ENCODE data around the gene TBC1D10A. TPM values are rescaled to one million over a fixed set of nuclear protein-coding genes. Genes with fewer than 3 reads are reported as not detected.

TBC1D10A gene
- total RNA-seq, 1 experiment from 2014 or later = 12.6 TPM

- Histone ChIP-seq H2AFZ (ENCODE audit: low read length) (no peak overlapping the region), H3K9me3 (ENCODE audit: low read length) (no peaks in the 10 kb centered on the region), H3K4me3 (ENCODE audit: low read length) (no peak overlapping the region), H3F3A (ENCODE audit: low read length, unreplicated experiment) (no peaks in the 10 kb centered on the region), H4K20me1 (ENCODE audit: low read length) (no peaks in the 10 kb centered on the region), H3K79me2 (ENCODE audit: low read length) (no peaks in the 10 kb centered on the region), H3K9me2 (replicated peaks; ENCODE audit: low read length) (no peaks in the 10 kb centered on the region), H3K27ac (ENCODE audit: low read length) (no peak overlapping the region), H3K4me1 (ENCODE audit: insufficient read depth, low read length) (peaks cover 5% of the 10 kb centered on the region; the same call in 1 of the 2 replicates), H3K27me3 (ENCODE audit: low read length) (no peaks in the 10 kb centered on the region), H3K36me3 (ENCODE audit: low read depth, low read length) (no peaks in the 10 kb centered on the region), H3K4me2 (ENCODE audit: low read length) (no peak overlapping the region), H3K9ac (ENCODE audit: low read length) (no peak overlapping the region)
- DNase-seq (no peak), ATAC-seq (no peak)
- POLR2A ChIA-PET (ENCODE audit: unreplicated experiment) = no interaction called here
- intact Hi-C loops (cut with micrococcal nuclease) = no loop called here
- TF ChIP-seq, protein P1, sequence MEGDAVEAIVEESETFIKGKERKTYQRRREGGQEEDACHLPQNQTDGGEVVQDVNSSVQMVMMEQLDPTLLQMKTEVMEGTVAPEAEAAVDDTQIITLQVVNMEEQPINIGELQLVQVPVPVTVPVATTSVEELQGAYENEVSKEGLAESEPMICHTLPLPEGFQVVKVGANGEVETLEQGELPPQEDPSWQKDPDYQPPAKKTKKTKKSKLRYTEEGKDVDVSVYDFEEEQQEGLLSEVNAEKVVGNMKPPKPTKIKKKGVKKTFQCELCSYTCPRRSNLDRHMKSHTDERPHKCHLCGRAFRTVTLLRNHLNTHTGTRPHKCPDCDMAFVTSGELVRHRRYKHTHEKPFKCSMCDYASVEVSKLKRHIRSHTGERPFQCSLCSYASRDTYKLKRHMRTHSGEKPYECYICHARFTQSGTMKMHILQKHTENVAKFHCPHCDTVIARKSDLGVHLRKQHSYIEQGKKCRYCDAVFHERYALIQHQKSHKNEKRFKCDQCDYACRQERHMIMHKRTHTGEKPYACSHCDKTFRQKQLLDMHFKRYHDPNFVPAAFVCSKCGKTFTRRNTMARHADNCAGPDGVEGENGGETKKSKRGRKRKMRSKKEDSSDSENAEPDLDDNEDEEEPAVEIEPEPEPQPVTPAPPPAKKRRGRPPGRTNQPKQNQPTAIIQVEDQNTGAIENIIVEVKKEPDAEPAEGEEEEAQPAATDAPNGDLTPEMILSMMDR (conservative IDR thresholded peaks at IDR 0.05; ENCODE audit: low read depth, low read length) = no peak
- TF ChIP-seq EZH2 (IDR thresholded peaks at IDR 0.05; ENCODE audit: low read length, unreplicated experiment) (no peak), EZH2phosphoT487 (IDR thresholded peaks at IDR 0.05; ENCODE audit: borderline replicate concordance, low read length) (no peak)
- CTCF ChIA-PET = no interaction called here
- no TSS peak for BruUV-seq (replicated peaks)
Observed at GRCh38 chr22:30265131-30265720, 61.5 kb downstream of the TBC1D10A start.

DNA sequence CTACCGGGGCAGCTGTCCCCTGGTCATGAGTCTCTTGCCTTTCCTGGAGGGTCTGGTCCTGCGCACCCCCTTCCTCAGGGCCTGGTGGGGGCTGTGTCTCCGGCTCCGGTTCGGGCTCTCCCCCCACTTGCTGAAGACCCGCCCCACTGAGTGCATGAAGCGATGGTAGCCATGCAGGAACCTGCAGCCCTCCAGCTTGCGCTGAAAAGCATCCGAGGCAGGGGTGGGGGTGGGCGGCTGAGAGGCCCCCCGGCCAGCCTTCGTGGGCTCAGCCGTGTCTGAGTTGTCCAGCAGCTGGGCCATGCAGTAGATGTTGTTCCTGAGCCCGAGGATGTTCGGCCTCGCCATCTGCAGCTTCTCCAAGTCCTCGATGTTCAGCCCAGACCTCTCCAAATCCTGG, 62.9 kb downstream of the TBC1D10A start:
- no peak overlapping the region for H3K9ac ChIP-seq (ENCODE audit: low read length)
- no peak for TF ChIP-seq EZH2 (IDR thresholded peaks at IDR 0.05; ENCODE audit: low read length, unreplicated experiment)
- TF ChIP-seq EZH2phosphoT487 (IDR thresholded peaks at IDR 0.05; ENCODE audit: borderline replicate concordance, low read length) = no peak
- TF ChIP-seq, protein P1 (conservative IDR thresholded peaks at IDR 0.05; ENCODE audit: low read depth, low read length) = no peak

More for the DNA sequence above, 62.9 kb downstream of the TBC1D10A start:
- Histone ChIP-seq H3K79me2 (ENCODE audit: low read length) (0 out of 2 replicates have a peak, but pooled peaks cover 2% of the 10 kb centered on the region), H3K36me3 (ENCODE audit: low read depth, low read length) (no peaks in the 10 kb centered on the region), H4K20me1 (ENCODE audit: low read length) (no peaks in the 10 kb centered on the region), H2AFZ (ENCODE audit: low read length) (no peak overlapping the region), H3F3A (ENCODE audit: low read length, unreplicated experiment) (no peaks in the 10 kb centered on the region), H3K9me2 (replicated peaks; ENCODE audit: low read length) (no peaks in the 10 kb centered on the region), H3K27me3 (ENCODE audit: low read length) (no peaks in the 10 kb centered on the region), H3K4me3 (ENCODE audit: low read length) (no peak overlapping the region), H3K27ac (ENCODE audit: low read length) (no peak overlapping the region), H3K9me3 (ENCODE audit: low read length) (no peaks in the 10 kb centered on the region), H3K4me2 (ENCODE audit: low read length) (no peak overlapping the region), H3K4me1 (ENCODE audit: insufficient read depth, low read length) (peaks cover 7% of the 10 kb centered on the region)
- DNase-seq = no peak
- ATAC-seq = no peak
- intact Hi-C loops (cut with micrococcal nuclease) = no loop called here
- ChIA-PET POLR2A (ENCODE audit: unreplicated experiment) (no interaction called here), CTCF (no interaction called here)
- BruUV-seq (replicated peaks) = no TSS peak

All from PC-3 (cell line).